HG03025 (cell line): Measurements from ENCODE around the gene CLEC4F.

ENCODE experiments used
- ATAC-seq: cut with Tn5 transposase; IDR thresholded peaks from one replicate; pipeline ENCODE4 v1.9.1; 2021; ENCODE audit warnings: mild to moderate bottlenecking, moderate library complexity; ENCODE audit not compliant: unreplicated experiment, low FRiP score

Gene CLEC4F

GRCh38 chr2:70759446-70759845 lies 61.0 kb downstream of the CLEC4F start:
- no peak for ATAC-seq
